ENCODE results near the gene FBXW4.

GRCh38 chr10:101624526-101625102, 70.4 kb downstream of the FBXW4 start:
- TF ChIP-seq CTCF (IDR thresholded peaks at IDR 0.05) (no peak), POLR2A (IDR thresholded peaks at IDR 0.05) (no peak)

All from uterus (tissue), 2 donors.